Diencephalon (tissue), 1 donor: ENCODE data around the gene S100PBP. TPM values are rescaled to one million over a fixed set of nuclear protein-coding genes. Genes with fewer than 3 reads are reported as not detected.

Source experiments
- total RNA-seq: library from RNA; depleted of rRNA; stranded (reverse); fragments of >200 nt; gene quantifications from one replicate; pipeline ENCODE4 v1.2.3, GENCODE V29; 2014

S100PBP gene
- 59.3 TPM for total RNA-seq

DNA sequence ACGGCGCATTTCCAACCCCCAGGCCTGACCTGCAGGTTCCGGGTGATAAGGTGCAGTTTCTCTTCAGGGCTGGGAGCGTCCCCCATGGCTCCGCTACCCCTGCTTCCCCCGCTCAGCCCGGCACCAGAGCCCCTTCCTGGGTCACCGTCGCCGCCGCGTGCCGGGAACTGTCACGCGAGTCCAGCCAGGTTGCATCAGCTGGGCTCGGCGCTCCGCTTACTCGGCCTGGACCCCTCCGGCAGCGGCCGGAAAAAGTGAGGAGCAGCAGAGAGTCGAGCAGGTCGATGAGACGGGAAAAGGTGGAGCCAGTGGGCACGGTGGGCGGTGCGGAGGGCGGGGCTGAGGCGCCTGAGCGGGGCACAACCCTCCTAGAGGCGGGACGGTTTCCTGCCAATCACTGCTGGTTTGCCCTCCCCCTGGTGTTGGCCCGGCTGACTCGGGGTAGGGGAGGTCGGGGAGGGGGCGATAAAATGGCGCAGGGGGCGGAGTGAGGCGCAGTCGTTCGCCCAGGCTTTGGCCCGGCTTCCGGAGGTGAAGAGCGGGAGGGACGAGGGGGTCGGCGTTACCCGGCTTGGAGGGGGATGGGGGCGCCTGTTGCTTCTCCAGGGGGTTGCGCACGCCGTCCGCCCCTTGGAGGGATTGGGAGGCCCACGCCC lies at the start of gene S100PBP, which contains the start of gene YARS1:
Gene S100PBP (plus strand): TSS at position 495 of the 656 bp plus-strand sequence. CDS start 8,447 bp downstream, outside the sequence.
Gene YARS1 (minus strand): TSS at position 200 of the 656 bp plus-strand sequence. CDS start 114 bp downstream, at position 86.

DNA sequence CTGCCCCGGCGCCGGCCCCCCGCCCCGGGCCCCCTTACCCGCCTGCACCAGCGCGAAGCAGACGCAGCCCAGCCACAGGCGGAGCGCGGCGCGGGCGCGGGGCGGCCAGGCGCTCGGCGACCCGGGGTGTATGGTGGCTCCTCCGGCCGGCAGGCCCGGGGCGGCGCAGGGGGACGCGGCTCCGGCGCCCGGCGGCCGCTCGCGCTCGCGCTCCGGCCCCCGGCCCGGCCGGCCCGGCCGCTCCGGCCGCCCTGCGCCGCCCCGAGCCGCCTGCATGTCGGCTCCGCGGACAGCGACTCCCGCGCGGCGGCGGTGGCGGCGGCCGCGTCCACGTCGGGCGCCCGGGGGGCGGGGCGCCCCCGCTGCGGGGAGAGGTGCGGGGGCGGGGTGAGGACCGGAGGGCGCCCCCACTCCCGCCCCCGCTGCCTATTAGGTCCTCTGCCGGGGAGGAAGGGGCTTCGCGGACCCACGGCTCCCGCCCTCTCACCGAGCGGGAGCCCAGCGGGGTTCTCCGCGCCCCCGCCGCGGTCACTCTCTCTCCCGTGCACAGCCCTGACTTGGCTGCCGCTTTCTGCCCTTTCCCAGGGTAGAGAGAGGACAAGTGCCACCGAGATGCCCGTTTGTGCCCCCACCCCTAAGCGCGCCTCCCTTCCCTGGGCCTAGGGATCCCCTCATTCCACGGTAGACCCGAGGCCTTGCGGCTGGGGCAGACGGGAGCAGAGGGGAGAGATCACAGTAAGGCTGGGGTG lies 53.3 kb downstream of the S100PBP start, which contains the start of gene FNDC5:
Gene FNDC5 (minus strand): TSS at position 298 of the 749 bp plus-strand sequence.

DNA sequence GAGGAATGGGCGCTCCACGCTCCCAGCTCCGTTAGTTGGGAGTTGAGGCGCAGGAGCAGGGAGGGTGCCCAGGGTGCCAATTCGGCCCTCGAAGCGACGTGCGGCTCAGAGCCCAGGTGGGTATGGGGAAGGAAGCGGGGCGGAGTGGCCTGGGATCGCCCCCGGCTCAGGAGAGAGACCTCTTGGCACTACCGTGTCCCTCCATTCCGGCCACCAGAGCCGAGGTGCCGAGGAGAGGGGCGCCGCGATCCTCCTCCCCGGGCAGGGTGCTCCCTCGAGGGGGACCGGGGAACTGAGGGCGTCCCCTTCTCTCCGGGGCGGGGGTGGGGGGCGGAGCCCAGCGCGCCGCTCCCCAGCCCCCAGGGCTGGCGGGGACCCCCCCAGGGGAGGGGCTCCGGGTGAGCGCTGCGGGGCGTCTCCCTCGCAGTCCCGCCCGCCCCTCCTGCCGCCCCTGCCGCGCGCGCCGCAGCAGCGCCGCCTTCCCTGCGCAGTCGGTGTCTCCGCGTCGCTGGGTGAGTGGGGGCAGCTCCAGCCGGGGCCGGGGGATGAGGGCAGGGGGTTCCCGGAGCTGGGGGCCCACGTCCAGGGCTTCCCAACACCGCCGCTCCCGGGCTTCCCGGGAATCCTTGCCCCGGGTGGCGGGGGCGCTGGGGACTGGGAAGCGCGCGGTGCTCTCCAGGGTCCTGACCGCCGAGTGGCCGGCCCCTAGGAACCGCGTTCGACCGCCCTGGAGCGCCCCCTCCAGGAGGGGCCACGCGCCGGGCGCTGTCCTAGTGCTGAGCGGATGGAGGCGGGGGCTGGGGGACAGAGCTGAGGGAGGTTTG lies 68.8 kb downstream of the S100PBP start, which contains the start of gene HPCA:
Gene HPCA (plus strand): TSS at position 488 of the 824 bp plus-strand sequence. CDS start 2,408 bp downstream, outside the sequence.

DNA sequence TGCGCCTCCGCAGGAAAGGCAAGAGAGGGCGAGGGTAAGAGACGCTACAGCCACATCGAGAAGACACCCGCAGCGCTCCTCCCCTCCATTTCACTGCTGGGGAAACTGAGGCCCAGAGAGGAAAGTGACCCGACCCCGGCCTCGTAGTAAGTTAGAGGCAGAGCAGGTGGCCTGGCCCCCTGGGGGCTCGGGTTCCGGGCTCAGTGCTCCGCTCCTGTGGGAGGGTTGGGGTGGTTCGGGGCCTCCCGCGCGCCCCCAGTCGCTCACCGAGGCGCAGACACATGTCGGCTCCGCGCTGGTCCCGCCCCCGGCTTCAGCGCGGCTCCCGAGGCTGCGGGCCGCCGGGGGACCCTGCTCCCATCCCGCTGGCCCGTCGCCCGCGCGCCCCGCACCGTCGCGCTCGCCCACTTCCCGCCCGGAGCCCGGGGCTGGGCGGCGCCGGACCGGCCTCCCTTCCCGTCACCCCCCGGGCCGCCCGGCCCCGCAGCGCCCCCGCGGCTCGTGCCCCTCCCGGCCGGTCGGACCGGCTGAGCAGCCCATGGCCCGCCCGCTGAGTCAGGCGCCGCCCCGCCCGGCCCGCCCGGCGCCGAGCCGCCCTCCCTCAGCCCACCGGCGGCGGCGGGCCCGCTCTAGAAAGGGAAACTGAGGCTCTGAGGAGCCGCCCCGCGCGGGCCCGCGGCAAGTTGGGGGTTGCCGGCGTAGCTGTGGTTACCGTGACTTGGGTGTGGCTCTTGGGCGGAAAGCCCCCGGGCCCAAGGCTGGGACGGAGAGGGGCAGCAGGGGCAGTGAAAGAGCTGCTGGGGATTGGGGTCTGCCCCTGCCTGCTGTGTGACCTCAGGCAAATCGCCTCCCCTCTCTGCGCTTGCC lies 83.7 kb downstream of the S100PBP start, which contains the start of gene TMEM54:
Gene TMEM54 (minus strand): TSS at position 434 of the 867 bp plus-strand sequence. CDS start 151 bp downstream, at position 283.

Other genes starting within 250 kb of the S100PBP start
- gene ZBTB8OS, start 167.1 kb upstream of the S100PBP start, total RNA-seq, result 32.3 TPM
- gene RBBP4, start 166.4 kb upstream of the S100PBP start, total RNA-seq, result 142 TPM
- 7.8 TPM for gene SYNC, start 114.9 kb upstream of the S100PBP start, total RNA-seq
- 56.5 TPM for gene YARS1, start 295 bp upstream of the S100PBP start, total RNA-seq
- 30.2 TPM for gene FNDC5, start 53.3 kb downstream of the S100PBP start, total RNA-seq
- gene HPCA, start 68.8 kb downstream of the S100PBP start, total RNA-seq, result 83.5 TPM
- gene TMEM54, start 83.7 kb downstream of the S100PBP start, total RNA-seq, result 4.4 TPM
- 41.3 TPM for gene RNF19B, start 147.2 kb downstream of the S100PBP start, total RNA-seq
- 46.8 TPM for gene AK2, start 219.2 kb downstream of the S100PBP start, total RNA-seq